ENCODE data around the gene KRT4.
"Not testable (repeated sequence)": the region's sequence is repeated elsewhere in the genome, so short reads cannot be mapped to it uniquely, and the experiment has no call there.

KRT4 gene

DNA sequence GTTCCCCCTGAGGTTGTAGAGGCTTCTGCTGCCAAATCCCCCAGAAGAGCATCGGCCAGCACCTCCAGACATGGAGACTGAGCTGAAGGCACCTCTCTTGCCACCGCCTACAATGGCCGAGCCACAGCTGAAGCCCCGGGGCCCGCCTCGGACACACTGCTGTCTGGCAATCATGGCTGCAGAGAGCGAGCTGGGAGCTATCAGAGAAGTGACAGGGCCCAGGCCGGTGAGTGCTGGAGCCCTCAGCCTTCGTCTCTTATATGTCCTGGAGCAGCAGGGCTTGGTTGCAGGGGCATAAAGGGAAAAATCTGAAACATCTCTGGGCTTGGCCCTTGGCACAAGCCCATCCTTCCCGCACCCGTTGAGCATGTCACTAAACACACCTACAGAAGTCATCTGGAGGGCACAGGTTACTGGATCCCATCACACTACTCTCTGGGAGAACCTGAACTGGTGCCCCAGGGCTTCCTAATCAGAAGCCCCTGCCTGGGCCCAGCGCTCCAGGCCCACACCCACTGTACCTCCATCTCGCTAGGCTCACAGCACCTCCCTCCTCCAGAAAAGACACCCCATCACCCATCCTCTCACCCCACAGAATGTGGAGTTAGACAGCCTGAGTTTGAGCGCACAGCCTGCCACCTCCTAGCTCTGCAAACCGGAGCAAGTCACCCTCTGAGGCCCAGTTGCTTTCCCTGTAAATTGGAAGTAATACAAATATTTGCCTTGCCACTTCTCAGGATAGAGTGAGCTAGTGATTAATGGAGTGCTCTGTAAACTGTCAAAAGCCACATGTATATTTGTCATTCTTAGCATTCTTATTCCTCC is at the start of gene KRT4:
TSS of gene KRT4 (minus strand) at position 232 of the 825 bp plus-strand sequence. CDS start at position 174, 58 bp downstream.
- DNase-seq: no peak

DNA sequence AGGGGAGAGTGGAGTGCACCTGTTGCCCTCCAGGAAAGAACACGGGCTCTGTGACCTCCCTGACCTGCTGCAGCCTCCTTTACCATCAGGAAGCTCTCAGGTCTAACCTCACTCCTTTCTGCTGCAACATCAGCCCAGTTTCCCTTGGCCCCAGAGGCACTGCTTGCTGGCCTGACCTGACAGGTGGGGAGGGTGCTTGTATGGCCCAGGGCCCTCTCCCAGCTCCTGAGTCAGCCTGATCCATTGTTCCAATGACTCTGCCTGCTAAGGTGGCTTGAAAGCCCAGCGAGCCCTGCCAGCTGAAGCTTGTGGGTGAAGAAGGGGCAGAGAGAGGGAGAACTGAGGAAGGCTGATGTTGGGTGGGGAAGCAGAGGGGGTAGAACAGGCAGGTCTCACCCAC is 48.1 kb upstream of the KRT4 start:
- DNase-seq: no peak

DNA sequence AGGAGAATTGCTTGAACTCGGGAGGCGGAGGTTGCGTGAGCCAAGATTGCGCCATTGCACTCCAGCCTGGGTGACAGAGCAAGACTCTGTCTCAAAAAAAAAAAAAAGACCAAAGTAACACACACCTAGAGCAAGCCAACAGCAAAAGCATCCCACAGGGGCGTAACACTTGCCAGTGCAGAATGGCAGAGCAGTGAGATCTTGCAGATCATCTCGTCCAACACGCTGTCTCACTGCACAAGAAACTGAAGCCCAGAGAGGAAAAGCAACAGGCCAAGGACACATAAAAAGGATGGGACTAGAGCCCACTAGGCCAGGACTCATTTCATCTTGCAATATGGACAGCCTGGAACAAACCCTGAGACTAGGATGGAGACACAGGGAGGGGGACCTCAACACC is 47.6 kb upstream of the KRT4 start:
- DNase-seq: no peak

DNA sequence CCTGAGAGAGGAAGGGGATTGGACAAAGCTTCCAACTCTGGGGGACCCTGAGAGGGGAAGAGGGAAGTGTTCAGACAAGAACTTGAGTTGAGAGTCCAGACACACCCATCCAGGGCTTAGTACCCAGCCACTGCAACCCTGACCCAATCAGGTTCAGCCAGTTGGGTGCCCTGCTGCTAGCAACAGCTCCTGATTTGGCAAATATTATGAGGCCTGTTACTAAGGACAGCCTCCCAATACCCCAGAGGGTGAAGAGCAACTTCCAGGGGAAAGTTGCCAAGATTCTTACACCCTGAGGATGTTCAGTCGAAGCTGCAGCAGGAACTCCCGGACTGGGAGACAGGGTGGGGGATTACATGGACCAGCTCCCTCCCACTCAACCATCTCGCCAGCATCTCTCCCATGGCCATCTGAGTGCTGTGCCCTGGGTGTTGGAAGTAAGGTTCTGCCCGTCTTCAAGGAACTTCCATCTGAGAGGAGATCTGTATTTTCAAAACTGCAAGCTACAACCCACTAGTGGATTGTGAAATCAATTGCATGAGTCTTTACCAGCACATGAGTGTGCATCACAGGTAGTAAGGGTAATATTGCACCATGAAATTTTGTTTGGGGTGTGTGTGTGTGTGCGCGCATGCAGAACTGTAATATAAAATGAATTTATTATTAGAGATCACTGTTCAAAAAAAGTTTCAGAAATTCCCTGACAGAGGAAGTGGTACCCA is 46.3 kb upstream of the KRT4 start:
- DNase-seq: no peak

- no peak for DNase-seq
Observed at GRCh38 chr12:52857500-52857899, 43.6 kb upstream of the KRT4 start.

- DNase-seq: no peak
Observed at GRCh38 chr12:52856787-52857186, 42.9 kb upstream of the KRT4 start.

- not testable (repeated sequence) for DNase-seq
Observed at GRCh38 chr12:52856077-52856476, 42.2 kb upstream of the KRT4 start.

DNA sequence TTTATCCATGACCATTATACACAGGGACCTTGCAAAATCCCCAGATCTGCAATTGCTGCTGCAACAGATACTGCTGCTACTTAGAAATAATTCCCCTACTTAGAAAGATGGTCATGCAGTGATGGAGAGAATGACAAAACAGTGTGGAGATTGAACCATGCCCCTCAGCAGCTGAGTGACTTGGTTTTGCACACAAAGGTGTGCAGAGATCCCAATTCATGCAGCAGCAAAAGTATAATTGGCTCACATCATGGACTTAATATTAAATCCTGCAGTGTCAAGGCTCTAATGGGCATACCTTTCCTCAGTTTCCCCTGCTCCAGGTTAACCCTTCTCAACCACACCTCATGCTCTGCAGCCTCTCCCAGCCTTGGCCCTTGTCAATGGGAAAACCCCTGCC is 37.9 kb upstream of the KRT4 start:
- no peak for DNase-seq

- DNase-seq: no peak
Observed at GRCh38 chr12:52850681-52851080, 36.8 kb upstream of the KRT4 start.

- DNase-seq: no peak
Observed at GRCh38 chr12:52849511-52849910, 35.6 kb upstream of the KRT4 start.

- no peak for DNase-seq
Observed at GRCh38 chr12:52848661-52849255, 34.8 kb upstream of the KRT4 start, which contains the start of gene KRT78. KRT78 (minus strand) TSS chr12:52848994; CDS start chr12:52848930, 64 bp downstream.

- no peak for DNase-seq
Observed at GRCh38 chr12:52847335-52848102, 33.6 kb upstream of the KRT4 start.

- no peak for DNase-seq
Observed at GRCh38 chr12:52846356-52846970, 32.5 kb upstream of the KRT4 start.

DNA sequence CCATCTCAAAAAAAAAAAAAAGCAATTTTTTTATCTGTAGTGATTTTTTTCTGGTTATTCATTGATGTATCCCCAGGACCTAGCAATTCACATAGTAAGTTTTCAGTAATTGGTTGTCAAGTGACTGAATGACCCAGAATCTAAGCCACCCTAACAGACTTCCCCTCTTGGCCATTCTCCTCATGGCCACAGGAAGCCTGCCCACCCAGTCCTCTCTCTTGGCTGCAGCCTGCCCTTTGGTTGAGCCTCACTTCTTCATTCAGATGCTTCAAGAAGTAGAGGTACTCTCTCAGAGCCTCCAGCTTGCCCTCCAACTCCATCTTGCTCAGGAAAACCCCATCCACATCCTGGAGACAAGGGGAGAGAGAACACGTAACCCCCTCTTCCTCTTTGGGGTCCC is 32.0 kb upstream of the KRT4 start:
- no peak for DNase-seq

DNA sequence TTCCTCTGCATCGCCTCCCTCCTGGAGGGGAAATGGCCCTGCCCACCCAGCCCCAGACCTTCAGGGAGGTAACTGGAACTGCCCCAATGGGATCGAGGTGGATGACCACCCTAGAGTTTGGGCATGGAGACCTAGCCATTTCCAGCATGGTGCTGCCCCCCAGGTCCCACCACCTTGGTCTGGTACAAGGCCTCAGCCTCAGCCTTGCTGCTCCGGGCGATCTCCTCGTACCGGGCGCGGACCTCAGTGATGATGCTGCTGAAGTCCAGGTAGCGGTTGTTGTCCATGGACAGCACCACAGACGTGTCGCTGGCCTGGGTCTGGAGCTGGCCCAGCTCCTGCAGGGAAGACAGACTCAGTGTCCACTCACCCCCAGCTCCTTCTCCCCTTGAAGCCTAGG is 30.5 kb upstream of the KRT4 start:
- DNase-seq: no peak

- DNase-seq: no peak
Observed at GRCh38 chr12:52839436-52840105, 25.7 kb upstream of the KRT4 start.

- DNase-seq: peak; percentile 86
Observed at GRCh38 chr12:52838609-52839435, 24.9 kb upstream of the KRT4 start.

- no peak for DNase-seq
Observed at GRCh38 chr12:52837781-52838608, 24.1 kb upstream of the KRT4 start.

DNA sequence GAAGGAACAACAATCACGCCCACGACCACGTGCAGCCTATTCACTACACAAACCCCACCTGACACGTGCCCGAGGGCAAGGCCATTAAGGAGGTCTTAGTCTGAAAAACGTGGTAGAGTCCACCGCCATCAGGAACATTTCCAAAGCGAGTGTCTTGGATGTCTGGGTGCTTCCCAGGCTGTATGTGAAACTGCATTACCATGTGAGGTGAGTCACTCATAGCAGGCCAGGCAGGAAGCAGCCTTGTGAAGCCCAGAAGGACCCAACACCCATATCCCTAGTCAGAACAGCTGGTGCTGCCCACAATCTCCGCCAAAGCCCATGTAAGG is 23.5 kb upstream of the KRT4 start:
- no peak for DNase-seq
